CD14-positive monocyte (primary cell): ENCODE results near the gene MEF2D. TPM values are rescaled to one million over a fixed set of nuclear protein-coding genes. Genes with fewer than 3 reads are reported as not detected.

Experiments
- DNase-seq, 3 donors: peaks; one replicate each; pipeline ENCODE4 v3.0.0-alpha.2; 2011 to 2022
- H2AFZ ChIP-seq: 2 replicates; pipeline ENCODE4 v1.6.0; 2012; ENCODE audit warnings: mild to moderate bottlenecking, low read depth, low read length, inconsistent platforms; ENCODE audit not compliant: insufficient read depth, poor library complexity, severe bottlenecking
- H3K27ac ChIP-seq, 2 donors: 1 replicate in 1 of 2; 2 replicates in 1 of 2; pipeline ENCODE4 v1.5.1; 2012 to 2013; ENCODE audit warnings: low read length in 2 of 2, control low read depth in 1 of 2, inconsistent platforms in 1 of 2, low read depth in 1 of 2, mild to moderate bottlenecking in 1 of 2
- H3K27me3 ChIP-seq, 2 donors: one replicate each; pipeline versions ENCODE4 v1.6.0 to v1.6.1; 2011 to 2013; ENCODE audit warnings: low read length in 2 of 2; ENCODE audit not compliant: control insufficient read depth in 2 of 2, insufficient read depth in 2 of 2
- H3K36me3 ChIP-seq, 2 donors: replicated peaks in 1 of 2; 1 replicate in 1 of 2; 2 replicates in 1 of 2; pipeline versions ENCODE4 v1.5.1 to v1.6.1; 2012 to 2013; ENCODE audit warnings: low read length in 2 of 2, control low read depth in 1 of 2, inconsistent platforms in 1 of 2, mild to moderate bottlenecking in 1 of 2; ENCODE audit not compliant: insufficient read depth in 2 of 2, control insufficient read depth in 1 of 2
- H3K4me1 ChIP-seq, 2 donors: 1 replicate in 1 of 2; 2 replicates in 1 of 2; pipeline versions ENCODE4 v1.5.1 to v1.6.1; 2012 to 2013; ENCODE audit warnings: low read length in 2 of 2, control low read depth in 1 of 2, inconsistent platforms in 1 of 2, mild to moderate bottlenecking in 1 of 2, moderate library complexity in 1 of 2; ENCODE audit not compliant: insufficient read depth in 2 of 2, control insufficient read depth in 1 of 2
- H3K4me2 ChIP-seq: replicated peaks from 2 replicates; pipeline ENCODE3; 2012; ENCODE audit warnings: low read length, moderate library complexity, mild to moderate bottlenecking; ENCODE audit not compliant: poor library complexity, severe bottlenecking; ENCODE audit errors: extremely low read depth
- H3K4me3 ChIP-seq, 3 experiments: fragments of 200-600 bp in 1 of 3; sonication (generic) in 1 of 3; replicated peaks in 1 of 3; 1 replicate in 2 of 3; 2 replicates in 1 of 3; pipeline ENCODE4 v1.5.1; 2011 to 2013; ENCODE audit warnings: low read length in 3 of 3, mild to moderate bottlenecking in 3 of 3, control low read depth in 2 of 3, low read depth in 2 of 3, inconsistent platforms in 1 of 3, moderate library complexity in 1 of 3
- H3K79me2 ChIP-seq: 2 replicates; pipeline ENCODE4 v1.6.0; 2012; ENCODE audit warnings: mild to moderate bottlenecking, control low read depth, inconsistent platforms, low read length, moderate library complexity; ENCODE audit not compliant: insufficient read depth
- H3K9ac ChIP-seq: 2 replicates; pipeline ENCODE4 v1.6.0; 2017; ENCODE audit warnings: low read length, mild to moderate bottlenecking; ENCODE audit not compliant: insufficient read depth, poor library complexity, severe bottlenecking
- H3K9me3 ChIP-seq, 2 donors: replicated peaks in 1 of 2; 1 replicate in 1 of 2; 2 replicates in 1 of 2; pipeline versions ENCODE4 v1.5.1 to v1.6.1; 2012 to 2013; ENCODE audit warnings: low read length in 2 of 2, control low read depth in 1 of 2; ENCODE audit not compliant: control insufficient read depth in 1 of 2, insufficient read depth in 1 of 2
- H4K20me1 ChIP-seq: 2 replicates; pipeline ENCODE4 v1.6.0; 2012; ENCODE audit warnings: mild to moderate bottlenecking, low read length, control low read depth, moderate library complexity; ENCODE audit not compliant: insufficient read depth
- H3K27ac Mint-ChIP-seq, 7 donors: one replicate each; pipeline ENCODE4 v1.8.0; 2020; ENCODE audit warnings: mild to moderate bottlenecking in 7 of 7, mixed read lengths in 7 of 7, moderate library complexity in 6 of 7, inconsistent platforms in 2 of 7
- H3K27me3 Mint-ChIP-seq, 3 donors: one replicate each; pipeline ENCODE4 v1.8.0; 2021 to 2022; ENCODE audit warnings: low read depth in 3 of 3, mild to moderate bottlenecking in 3 of 3, mixed read lengths in 3 of 3, moderate library complexity in 3 of 3, inconsistent platforms in 1 of 3
- H3K36me3 Mint-ChIP-seq, 2 donors: one replicate each; pipeline ENCODE4 v1.8.0; 2020; ENCODE audit warnings: mixed read lengths in 2 of 2, inconsistent platforms in 1 of 2, mild to moderate bottlenecking in 1 of 2
- H3K4me1 Mint-ChIP-seq: one replicate; pipeline ENCODE4 v1.8.0; 2020; ENCODE audit warnings: mild to moderate bottlenecking, mixed read lengths
- H3K4me3 Mint-ChIP-seq, 2 donors: one replicate each; pipeline ENCODE4 v1.8.0; 2020; ENCODE audit warnings: mild to moderate bottlenecking in 2 of 2, mixed read lengths in 2 of 2, moderate library complexity in 1 of 2
- H3K9me3 Mint-ChIP-seq, 7 donors: one replicate each; pipeline ENCODE4 v1.8.0; 2020 to 2022; ENCODE audit warnings: mixed read lengths in 7 of 7, mild to moderate bottlenecking in 6 of 7, moderate library complexity in 6 of 7, inconsistent platforms in 2 of 7
- WGBS: methylation state at CpG from one replicate; pipeline ENCODE4 v1.1.5; 2013; ENCODE audit warnings: missing lambda C conversion rate; ENCODE audit not compliant: insufficient coverage; 5-methylcytosine and 5-hydroxymethylcytosine counted together
- intact Hi-C, 2 donors: fragments of 100-400 bp; cut with micrococcal nuclease; formaldehyde crosslinking; loops; one replicate each; pipeline versions ENCODE4 v1.15.0 to v1.15.1; 2023
- polyA plus RNA-seq, 3 donors: library from polyadenylated mRNA; depleted of rRNA in 1 of 3; unstranded in 2 of 3; stranded (reverse) in 1 of 3; fragments of 300-500 nt in 2 of 3; fragments of >200 nt in 1 of 3; fragmentation: Illumina TruSeq in 2 of 3; gene quantifications; 1 replicate in 2 of 3; 2 replicates in 1 of 3; pipeline ENCODE4 v1.2.3, GENCODE V29; 2012 to 2021
- TF ChIP-seq, protein P1 (sequence below): fragments of 200-600 bp; IDR thresholded peaks from one replicate; pipeline ENCODE4 v1.8.0; 2022; ENCODE audit warnings: antibody characterized with exemption, mild to moderate bottlenecking

The MEF2D gene
- polyA plus RNA-seq, 3 donors, result 4.5 to 66.4 (median 8.0) TPM

DNA sequence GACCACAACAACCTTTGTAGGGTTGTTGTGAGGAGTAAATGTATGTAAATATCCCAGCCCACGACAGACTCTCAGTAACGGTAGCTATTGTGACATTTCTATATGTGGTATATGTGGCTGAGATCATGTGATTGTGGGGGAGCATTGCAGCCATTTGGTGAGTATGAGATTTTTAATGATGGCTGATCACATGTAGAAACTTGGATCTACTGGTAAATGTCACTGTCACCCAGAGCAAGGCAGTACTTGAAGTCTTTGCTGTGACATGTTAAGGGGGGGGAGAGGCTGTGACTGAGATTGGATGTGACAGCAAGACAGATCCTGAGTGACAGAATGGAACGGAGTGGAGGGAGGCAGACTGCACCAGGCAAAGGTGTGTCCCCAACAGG lies 23.9 kb upstream of the MEF2D start:
- H3K36me3 ChIP-seq, result peaks cover 0 to 10% of the 10 kb centered on the region in 2 donors
- Mint-ChIP-seq H3K9me3 (no peaks in the 10 kb centered on the region), H3K4me1 (peaks cover 47% of the 10 kb centered on the region), H3K4me3 (peak overlapping the region; percentile 72 to 91), H3K27me3 (no peaks in the 10 kb centered on the region), H3K27ac (peak overlapping the region; percentile 88 to 98 (median 96)), H3K36me3 (peaks cover 8 to 19% of the 10 kb centered on the region in 2 donors)
- peak overlapping the region; percentile 33 for H3K9ac ChIP-seq
- peak overlapping the region; percentile 83 for H3K4me2 ChIP-seq
- TF ChIP-seq, protein P1, sequence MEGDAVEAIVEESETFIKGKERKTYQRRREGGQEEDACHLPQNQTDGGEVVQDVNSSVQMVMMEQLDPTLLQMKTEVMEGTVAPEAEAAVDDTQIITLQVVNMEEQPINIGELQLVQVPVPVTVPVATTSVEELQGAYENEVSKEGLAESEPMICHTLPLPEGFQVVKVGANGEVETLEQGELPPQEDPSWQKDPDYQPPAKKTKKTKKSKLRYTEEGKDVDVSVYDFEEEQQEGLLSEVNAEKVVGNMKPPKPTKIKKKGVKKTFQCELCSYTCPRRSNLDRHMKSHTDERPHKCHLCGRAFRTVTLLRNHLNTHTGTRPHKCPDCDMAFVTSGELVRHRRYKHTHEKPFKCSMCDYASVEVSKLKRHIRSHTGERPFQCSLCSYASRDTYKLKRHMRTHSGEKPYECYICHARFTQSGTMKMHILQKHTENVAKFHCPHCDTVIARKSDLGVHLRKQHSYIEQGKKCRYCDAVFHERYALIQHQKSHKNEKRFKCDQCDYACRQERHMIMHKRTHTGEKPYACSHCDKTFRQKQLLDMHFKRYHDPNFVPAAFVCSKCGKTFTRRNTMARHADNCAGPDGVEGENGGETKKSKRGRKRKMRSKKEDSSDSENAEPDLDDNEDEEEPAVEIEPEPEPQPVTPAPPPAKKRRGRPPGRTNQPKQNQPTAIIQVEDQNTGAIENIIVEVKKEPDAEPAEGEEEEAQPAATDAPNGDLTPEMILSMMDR, result no peak
- DNase-seq, result peak; percentile 64 to 70 (median 68)
- H3K27ac ChIP-seq, result peak overlapping the region; percentile 61 to 81
- peaks cover 40 to 53% of the 10 kb centered on the region in 2 donors for H3K4me1 ChIP-seq
- no peaks in the 10 kb centered on the region for H4K20me1 ChIP-seq
- peak overlapping the region; percentile 66 for H2AFZ ChIP-seq
- intact Hi-C loops, result no loop called here
- H3K9me3 ChIP-seq, result no peaks in the 10 kb centered on the region
- H3K79me2 ChIP-seq, result peaks cover 4% of the 10 kb centered on the region
- 0% methylated on average over 2 of the region's 3 CpGs for WGBS
- no peaks in the 10 kb centered on the region for H3K27me3 ChIP-seq
- peak overlapping the region in 2 of 3 experiments; percentile 49 to 64 for H3K4me3 ChIP-seq

DNA sequence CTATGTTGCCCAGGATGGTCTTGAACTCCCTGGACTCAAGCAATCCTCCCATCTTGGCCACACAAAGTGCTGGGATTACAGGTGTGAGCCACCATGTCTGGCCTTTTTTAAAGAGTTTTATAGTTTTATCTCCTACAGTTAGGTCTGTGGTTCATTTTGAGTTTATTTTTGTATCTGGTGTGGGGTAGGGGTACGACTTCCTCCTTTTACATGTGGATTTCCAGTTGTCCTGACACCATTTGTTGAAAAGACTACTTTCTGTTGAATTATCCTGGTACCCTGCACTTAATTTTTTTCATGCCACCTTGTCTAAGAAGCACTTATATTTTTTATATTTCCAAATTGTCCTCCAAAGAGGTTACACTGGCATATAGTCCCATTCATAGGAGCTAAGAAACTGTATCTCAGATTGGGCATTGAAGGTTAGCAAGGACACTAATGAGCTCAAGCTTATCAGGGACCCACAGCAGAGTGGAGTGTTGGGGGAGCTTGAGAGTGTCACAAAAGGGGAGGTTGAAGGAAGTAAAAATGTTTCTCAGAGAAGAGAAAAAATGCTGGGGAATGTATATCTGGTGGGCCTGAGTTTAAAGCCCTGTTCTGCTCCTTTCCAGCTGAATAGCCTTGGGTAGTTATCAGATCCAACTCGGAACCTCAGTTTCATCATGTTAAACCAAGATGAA lies 23.4 kb upstream of the MEF2D start:
- TF ChIP-seq, protein P1, result no peak
- no peaks in the 10 kb centered on the region for H4K20me1 ChIP-seq
- Mint-ChIP-seq H3K9me3 (no peaks in the 10 kb centered on the region), H3K27ac (peak overlapping the region; percentile 8 to 98 (median 92)), H3K36me3 (peaks cover 5 to 14% of the 10 kb centered on the region in 2 donors), H3K4me1 (peaks cover 47% of the 10 kb centered on the region), H3K4me3 (peak overlapping the region in 1 of 2 donors; percentile 91), H3K27me3 (no peaks in the 10 kb centered on the region)
- no peak overlapping the region for H3K9ac ChIP-seq
- intact Hi-C loops, result no loop called here
- peaks cover 0 to 6% of the 10 kb centered on the region in 2 donors for H3K36me3 ChIP-seq
- H3K9me3 ChIP-seq, result no peaks in the 10 kb centered on the region
- no peak for DNase-seq
- peak overlapping the region in 1 of 3 experiments; percentile 64 for H3K4me3 ChIP-seq
- WGBS, result no CpG with 5 or more reads among the region's 2 CpGs
- H2AFZ ChIP-seq, result peak overlapping the region; percentile 66
- peak overlapping the region; percentile 83 for H3K4me2 ChIP-seq
- peak overlapping the region in 1 of 2 donors; percentile 81 for H3K27ac ChIP-seq
- peaks cover 4% of the 10 kb centered on the region for H3K79me2 ChIP-seq
- H3K4me1 ChIP-seq, result peaks cover 40 to 53% of the 10 kb centered on the region in 2 donors
- H3K27me3 ChIP-seq, result no peaks in the 10 kb centered on the region
